ENCODE data around the gene HS3ST4.

The HS3ST4 gene

DNA sequence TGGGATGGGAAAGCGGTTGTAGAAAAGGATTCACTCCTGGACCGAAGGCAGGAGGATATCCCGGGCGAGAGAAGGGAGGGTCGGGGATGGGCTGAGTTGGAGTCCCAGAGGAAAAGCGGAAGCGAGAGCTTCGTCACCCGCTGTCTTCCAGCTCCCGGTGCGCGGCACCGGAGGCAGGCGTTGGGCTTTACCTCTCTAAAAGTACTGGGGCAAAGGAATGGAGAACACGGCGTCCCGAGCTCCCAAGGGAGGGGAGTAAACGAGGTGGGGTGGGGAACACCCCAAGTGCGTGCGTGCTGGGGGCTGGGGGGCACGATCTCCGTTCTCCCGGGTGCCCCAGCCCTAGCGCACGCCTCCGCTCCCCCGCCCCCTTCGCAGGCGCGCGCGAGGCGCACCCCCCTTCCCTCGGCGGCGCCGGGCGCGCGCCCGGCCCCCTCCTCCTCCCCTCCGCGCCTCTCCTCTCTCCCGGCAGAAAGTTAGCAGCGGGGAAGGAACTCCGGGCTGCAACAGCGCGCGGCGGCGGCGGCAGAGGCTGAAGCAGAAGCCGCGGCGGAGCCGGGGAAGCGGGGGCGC is at the start of gene HS3ST4:
Gene HS3ST4 (plus strand): TSS at position 441 of the 573 bp plus-strand sequence.
- DNase-seq, result peak in 2 of 3 donors; percentile 17 to 36

GRCh38 chr16:25643633-25644032 is 48.1 kb upstream of the HS3ST4 start:
- DNase-seq, result no peak

DNA sequence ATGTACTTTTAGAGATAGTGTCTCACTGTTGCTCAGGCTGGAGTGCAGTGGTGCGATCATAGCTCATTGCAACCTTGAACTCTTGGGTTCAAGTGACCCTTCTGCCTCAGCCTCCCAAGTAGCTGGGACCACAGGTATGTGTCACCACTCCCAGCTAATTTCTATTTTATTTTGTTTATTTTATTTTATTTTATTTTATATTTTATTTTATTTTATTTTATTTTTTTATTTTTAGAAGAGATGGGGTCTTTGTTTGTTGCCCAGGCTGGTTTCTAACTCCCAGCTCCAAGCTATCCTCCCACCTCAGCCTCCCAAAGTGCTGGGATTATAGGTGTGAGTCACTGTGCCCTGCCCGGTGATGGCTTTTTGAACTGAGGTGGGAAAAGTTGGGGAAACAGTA is 35.1 kb upstream of the HS3ST4 start:
- DNase-seq, result no peak

DNA sequence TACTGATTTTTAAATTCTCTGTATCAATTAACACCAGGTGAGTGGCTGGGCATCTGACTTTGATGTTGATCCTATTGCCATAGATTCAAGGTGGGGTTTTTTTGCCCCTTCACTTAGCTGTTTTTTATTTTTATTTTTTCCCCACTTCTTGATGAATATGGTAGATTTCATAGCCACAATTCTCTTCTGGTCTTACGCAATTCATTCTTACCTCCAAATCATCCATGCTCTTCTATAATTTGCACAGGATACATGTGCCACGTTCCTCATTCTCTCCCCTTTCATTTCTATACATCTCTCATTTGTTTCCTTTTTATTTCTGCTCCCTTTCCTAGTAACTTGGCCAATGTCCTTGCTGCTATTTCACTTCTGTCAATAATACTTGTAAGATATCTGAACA is 14.9 kb upstream of the HS3ST4 start:
- DNase-seq, result no peak

GRCh38 chr16:25679511-25679910 is 12.2 kb upstream of the HS3ST4 start:
- DNase-seq, result no peak

GRCh38 chr16:25689137-25689836 is 2.5 kb upstream of the HS3ST4 start:
- no peak for DNase-seq

- no peak for DNase-seq
Measured at GRCh38 chr16:25690552-25691143, 1.1 kb upstream of the HS3ST4 start.

GRCh38 chr16:25692351-25692741 is 587 bp downstream of the HS3ST4 start:
- no peak for DNase-seq

GRCh38 chr16:25692742-25693508 is 1.2 kb downstream of the HS3ST4 start:
- DNase-seq, result no peak

- no peak for DNase-seq
Measured at GRCh38 chr16:25693631-25694030, 1.9 kb downstream of the HS3ST4 start.

- DNase-seq, result peak; percentile 22 to 52 (median 31)
Measured at GRCh38 chr16:25699069-25699468, 7.3 kb downstream of the HS3ST4 start.

DNA sequence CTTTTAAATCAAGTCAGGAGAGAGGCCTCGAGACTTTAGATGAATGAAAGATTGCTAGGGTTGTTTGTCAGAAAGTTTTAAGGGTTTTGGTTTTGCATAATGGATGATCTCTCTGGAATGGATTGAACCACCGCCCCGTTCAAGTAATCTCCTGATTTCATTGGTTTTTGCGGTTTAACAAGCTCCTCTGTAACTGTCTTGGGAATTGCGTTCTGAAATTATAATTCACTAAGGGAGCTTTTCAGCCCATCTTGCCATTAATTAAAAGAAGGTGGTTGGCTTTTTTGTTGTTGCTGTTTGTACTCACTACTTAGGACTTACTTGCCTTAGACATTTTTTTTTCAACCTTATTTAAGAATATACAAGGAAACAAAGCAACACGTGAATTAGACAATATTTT is 8.8 kb downstream of the HS3ST4 start:
- no peak for DNase-seq

- DNase-seq, result no peak
Measured at GRCh38 chr16:25707553-25707952, 15.8 kb downstream of the HS3ST4 start.

GRCh38 chr16:25707982-25708583 is 16.3 kb downstream of the HS3ST4 start:
- DNase-seq, result peak; percentile 46 to 54 (median 47)

GRCh38 chr16:25709213-25709612 is 17.5 kb downstream of the HS3ST4 start:
- no peak for DNase-seq

GRCh38 chr16:25713785-25714570 is 22.2 kb downstream of the HS3ST4 start:
- DNase-seq, result no peak

- DNase-seq, result no peak
Measured at GRCh38 chr16:25716186-25716585, 24.4 kb downstream of the HS3ST4 start.

DNA sequence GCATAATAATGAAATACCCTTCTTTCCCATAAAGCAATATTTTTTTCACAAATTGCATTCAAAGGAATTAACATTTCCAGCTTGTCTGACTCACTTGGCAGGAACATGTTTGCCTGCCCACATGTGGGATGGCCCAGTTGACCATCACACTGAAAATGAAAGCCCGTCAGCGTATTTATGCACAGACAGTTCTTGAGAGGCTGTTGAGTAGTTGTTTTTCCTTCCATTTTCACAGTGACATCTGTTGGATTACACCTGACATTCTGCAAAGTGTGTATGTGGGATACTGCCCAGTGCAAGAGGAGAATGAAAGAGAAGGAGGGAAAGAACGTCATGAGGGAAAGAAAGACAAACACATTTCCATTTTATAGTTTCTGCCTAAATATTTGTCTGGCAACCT is 29.7 kb downstream of the HS3ST4 start:
- DNase-seq, result no peak

GRCh38 chr16:25726430-25727098 is 34.8 kb downstream of the HS3ST4 start:
- no peak for DNase-seq

GRCh38 chr16:25729188-25729915 is 37.6 kb downstream of the HS3ST4 start:
- peak in 2 of 3 donors; percentile 26 to 33 for DNase-seq

DNA sequence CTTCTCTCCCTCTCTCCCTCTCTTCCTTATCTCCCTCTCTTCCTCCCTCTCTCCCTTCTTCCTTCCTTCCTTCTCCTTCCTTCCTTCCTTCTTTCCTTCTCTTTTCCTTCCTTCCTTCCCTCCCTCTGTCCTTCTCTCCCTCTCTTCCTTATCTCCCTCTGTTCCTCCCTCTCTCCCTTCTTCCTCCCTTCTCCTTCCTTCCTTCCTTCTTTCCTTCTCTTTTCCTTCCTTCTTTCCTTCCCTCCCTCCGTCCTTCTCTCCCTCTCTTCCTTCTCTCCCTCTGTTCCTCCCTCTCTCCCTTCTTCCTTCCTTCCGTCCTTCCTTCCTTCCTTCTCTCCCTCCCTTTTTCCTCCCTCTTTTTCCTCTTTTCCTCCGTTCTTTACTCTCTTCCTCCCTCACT is 38.6 kb downstream of the HS3ST4 start:
- no peak for DNase-seq
